Epithelial cell of prostate (primary cell): Measurements from ENCODE around the gene ELMO1.
"Not testable (repeated sequence)": the region's sequence is repeated elsewhere in the genome, so short reads cannot be mapped to it uniquely, and the experiment has no call there.

Experiments
- DNase-seq: peaks from one replicate; pipeline ENCODE4 v3.0.0-alpha.2; 2011; ENCODE audit warnings: low read depth, low spot score
- H3K27ac ChIP-seq: fragments of 450-650 bp; 2 replicates; pipeline ENCODE4 v1.5.1; 2017; ENCODE audit warnings: mild to moderate bottlenecking

The ELMO1 gene

GRCh38 chr7:37173670-37174069, 275.0 kb downstream of the ELMO1 start:
- DNase-seq: no peak
- no peak overlapping the region for H3K27ac ChIP-seq

GRCh38 chr7:37162106-37162505, 286.6 kb downstream of the ELMO1 start:
- no peak for DNase-seq
- no peak overlapping the region for H3K27ac ChIP-seq

- DNase-seq: no peak
- no peak overlapping the region for H3K27ac ChIP-seq
Measured at GRCh38 chr7:37160656-37161055, 288.0 kb downstream of the ELMO1 start.

GRCh38 chr7:37153376-37153775, 295.3 kb downstream of the ELMO1 start:
- DNase-seq: no peak
- no peak overlapping the region for H3K27ac ChIP-seq

DNA sequence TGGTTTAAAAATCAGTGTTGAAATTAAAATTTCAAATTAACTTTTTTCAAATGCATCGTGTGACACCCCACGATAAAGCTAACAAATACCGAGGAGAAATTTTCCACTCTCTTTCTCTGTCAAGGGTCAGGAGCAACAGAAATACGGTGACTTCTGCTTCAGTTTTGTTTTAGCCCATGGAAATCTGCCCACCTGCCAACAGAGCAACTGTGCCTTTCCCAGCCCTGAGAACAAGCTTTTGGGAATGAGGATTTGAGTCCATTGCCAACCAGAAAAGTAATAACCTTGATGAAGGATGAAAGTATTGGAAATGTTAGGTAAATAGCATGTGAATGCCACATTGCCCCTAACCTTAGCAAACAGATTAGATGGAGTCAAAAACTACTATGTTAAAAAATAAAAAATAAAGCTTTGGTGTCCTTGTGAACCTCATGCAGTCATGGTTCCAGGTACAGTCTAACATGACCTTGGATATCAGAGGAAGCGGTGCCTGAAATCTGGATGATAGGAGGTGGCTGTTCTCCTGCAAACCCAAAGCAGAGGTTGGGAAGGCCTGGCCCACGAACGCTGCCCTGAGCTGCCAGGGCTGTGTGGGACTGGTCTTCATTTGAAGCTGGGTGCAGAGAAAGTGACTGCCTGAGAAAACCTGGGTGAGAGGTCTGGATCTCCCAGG, 296.8 kb downstream of the ELMO1 start:
- H3K27ac ChIP-seq: no peak overlapping the region
- no peak for DNase-seq

GRCh38 chr7:37150856-37151255, 297.8 kb downstream of the ELMO1 start:
- no peak for DNase-seq
- H3K27ac ChIP-seq: no peak overlapping the region

GRCh38 chr7:37150180-37150579, 298.5 kb downstream of the ELMO1 start:
- DNase-seq: no peak
- no peak overlapping the region for H3K27ac ChIP-seq

DNA sequence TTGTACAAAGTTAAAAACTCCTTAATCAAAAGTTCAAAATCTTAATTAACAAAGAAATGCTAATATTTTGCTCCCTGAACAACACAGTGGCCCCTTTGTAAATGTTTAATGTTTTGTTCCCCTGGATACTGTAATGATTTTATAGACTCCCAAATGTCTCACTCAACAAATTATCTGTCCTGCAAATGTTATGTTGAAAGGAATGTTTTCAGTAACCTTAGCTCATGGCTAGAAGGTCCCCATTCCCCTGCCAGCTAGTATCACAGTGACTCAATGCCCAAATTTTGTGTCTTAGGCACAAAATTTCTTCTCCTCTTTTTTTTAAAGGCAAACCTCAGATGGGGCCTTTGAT, 298.9 kb downstream of the ELMO1 start:
- no peak for DNase-seq
- no peak overlapping the region for H3K27ac ChIP-seq

DNA sequence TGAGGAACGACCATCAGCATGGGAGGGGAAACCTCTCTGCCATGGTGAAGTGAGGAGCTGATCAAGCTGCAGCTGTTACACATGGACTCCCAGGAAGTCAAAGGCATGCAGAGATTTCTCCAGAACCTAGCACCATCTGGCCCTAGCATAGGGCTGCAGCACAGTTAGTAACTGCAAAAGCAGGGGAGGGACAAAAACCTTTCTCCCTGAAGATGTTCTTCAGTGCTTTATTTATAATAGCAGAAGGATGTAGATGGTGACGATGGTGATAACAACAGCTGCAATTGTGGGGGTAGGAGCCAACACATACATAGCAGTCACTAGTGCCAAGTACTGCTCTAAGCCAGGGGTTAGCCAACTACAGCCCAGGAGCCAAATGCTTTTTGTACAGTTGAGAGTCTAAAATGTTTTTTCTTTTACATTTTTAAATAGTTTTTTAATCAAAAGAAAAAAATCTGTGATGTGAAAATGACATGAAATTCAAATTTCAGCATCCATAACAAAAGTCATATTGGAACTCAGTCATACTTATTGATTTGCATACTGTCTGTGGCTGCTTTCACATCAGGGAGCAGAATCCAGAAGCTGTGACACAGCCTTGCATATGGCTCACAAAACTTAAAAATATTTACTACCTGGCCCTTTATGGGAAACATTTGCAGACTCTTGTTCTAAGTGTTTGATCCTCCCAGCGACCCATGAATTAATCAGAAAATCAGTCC, 299.5 kb downstream of the ELMO1 start:
- no peak for DNase-seq
- H3K27ac ChIP-seq: no peak overlapping the region

- no peak overlapping the region for H3K27ac ChIP-seq
- DNase-seq: no peak
Measured at GRCh38 chr7:37145682-37146081, 303.0 kb downstream of the ELMO1 start.

DNA sequence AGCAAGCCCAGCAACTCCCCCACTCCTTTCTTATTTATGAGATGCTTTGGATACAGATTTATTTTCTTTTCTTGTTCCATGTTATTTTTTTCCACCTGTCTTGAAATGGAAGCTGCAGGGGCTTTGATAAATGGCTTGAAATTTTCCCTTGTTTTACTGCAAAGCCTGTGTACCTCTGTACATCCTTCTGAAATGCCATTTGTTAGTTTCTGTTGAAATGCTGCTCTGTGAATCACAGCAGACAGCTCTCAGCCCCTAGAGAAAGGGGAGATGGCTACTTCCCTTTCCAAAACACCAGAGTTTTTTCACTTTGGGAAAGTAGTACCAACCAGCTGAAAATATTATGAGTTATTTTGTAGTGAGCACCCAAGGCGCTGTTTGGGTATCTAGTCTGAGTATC, 304.2 kb downstream of the ELMO1 start:
- no peak for DNase-seq
- H3K27ac ChIP-seq: no peak overlapping the region

GRCh38 chr7:37142958-37143357, 305.7 kb downstream of the ELMO1 start:
- DNase-seq: no peak

GRCh38 chr7:37141742-37142141, 306.9 kb downstream of the ELMO1 start:
- DNase-seq: no peak
- H3K27ac ChIP-seq: no peak overlapping the region

More at GRCh38 chr7:37142958-37143357, 305.7 kb downstream of the ELMO1 start:
- no peak overlapping the region for H3K27ac ChIP-seq

DNA sequence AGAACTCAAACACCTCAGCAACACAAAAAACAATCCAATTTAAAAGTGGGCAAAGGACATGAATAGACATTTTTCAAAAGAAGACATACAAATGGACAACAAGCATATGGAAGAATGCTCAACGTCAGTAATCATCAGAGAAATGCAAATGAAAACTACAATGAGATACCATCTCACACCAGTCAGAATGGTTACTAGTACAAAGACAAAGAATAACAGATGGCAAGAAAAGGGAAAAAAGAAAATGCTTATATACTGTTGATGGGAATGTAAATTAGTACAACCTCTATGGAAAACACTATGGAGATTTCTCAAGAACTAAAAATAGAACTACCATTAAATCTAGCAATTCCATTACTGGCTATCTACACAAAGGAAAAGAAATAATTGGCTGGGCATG, 314.8 kb downstream of the ELMO1 start:
- not testable (repeated sequence) for H3K27ac ChIP-seq, DNase-seq

DNA sequence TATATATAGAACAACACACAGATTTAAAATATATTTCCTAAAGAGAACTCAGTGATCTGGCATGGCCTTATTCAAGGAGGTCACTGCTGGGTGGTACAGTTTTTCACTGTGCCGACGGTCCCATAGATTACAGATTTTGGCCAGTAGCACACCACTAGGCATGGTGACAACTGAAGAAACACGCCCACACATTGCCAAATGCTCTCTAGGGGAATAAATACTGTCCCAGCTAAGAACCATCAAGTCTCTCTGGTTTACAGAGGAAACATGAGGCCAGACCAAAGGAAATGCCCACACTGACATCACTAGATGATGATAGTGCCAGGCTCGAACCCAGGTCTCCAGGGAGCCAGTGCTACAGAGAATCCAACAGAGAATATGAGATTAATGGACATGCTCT, 316.8 kb downstream of the ELMO1 start:
- no peak overlapping the region for H3K27ac ChIP-seq
- no peak for DNase-seq

DNA sequence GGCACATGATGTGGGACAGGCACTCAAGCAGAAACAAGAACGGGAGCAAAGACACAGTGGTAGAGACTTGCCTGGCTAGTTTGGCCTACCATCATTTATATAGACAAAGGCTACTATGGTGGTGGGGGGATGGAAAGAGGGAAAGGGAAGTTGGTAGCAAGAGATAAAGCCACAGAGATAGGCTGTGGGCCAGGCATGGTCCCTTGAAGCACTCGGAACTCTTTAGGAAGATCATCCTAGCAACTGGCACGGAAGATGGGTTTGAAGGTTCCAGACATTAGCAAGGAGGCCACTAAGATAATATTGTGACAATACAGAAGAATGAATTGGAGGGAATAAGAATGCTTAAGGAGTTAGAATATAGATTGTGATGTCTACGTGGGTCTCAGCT, 319.6 kb downstream of the ELMO1 start:
- no peak overlapping the region for H3K27ac ChIP-seq
- DNase-seq: no peak

GRCh38 chr7:37128327-37129034, 320.2 kb downstream of the ELMO1 start:
- H3K27ac ChIP-seq: no peak overlapping the region
- DNase-seq: no peak

GRCh38 chr7:37119296-37119860, 329.3 kb downstream of the ELMO1 start:
- H3K27ac ChIP-seq: no peak overlapping the region
- no peak for DNase-seq

GRCh38 chr7:37118004-37118403, 330.7 kb downstream of the ELMO1 start:
- no peak for DNase-seq
- H3K27ac ChIP-seq: no peak overlapping the region

GRCh38 chr7:37117292-37117691, 331.4 kb downstream of the ELMO1 start:
- no peak overlapping the region for H3K27ac ChIP-seq
- DNase-seq: no peak

GRCh38 chr7:37116093-37116701, 332.5 kb downstream of the ELMO1 start:
- no peak for DNase-seq
- H3K27ac ChIP-seq: no peak overlapping the region
